Peyer's patch (tissue), 4 donors: ENCODE results near the gene INF2. TPM values are rescaled to one million over a fixed set of nuclear protein-coding genes. Genes with fewer than 3 reads are reported as not detected.
"Not testable (repeated sequence)": the region's sequence is repeated elsewhere in the genome, so short reads cannot be mapped to it uniquely, and the experiment has no call there.

Experiments
- DNase-seq, 3 donors: peaks; one replicate each; pipeline ENCODE4 v3.0.0-alpha.2; 2017 to 2019
- H3K27ac ChIP-seq, 4 donors: fragments of 200-600 bp; sonication (generic); one replicate each; pipeline ENCODE4 v1.5.1; 2016 to 2019
- H3K27me3 ChIP-seq, 2 donors: fragments of 200-600 bp; sonication (generic); one replicate each; pipeline ENCODE4 v1.5.1; 2019
- H3K36me3 ChIP-seq, 3 donors: fragments of 200-600 bp; sonication (generic); one replicate each; pipeline ENCODE4 v1.5.1; 2016 to 2019
- H3K4me1 ChIP-seq, 4 donors: fragments of 200-600 bp; sonication (generic); one replicate each; pipeline ENCODE4 v1.5.1; 2016 to 2019
- H3K4me3 ChIP-seq, 4 donors: fragments of 200-600 bp; sonication (generic); 1 replicate in 3 of 4; 2 replicates in 1 of 4; pipeline ENCODE4 v1.5.1; 2016 to 2019; ENCODE audit warnings: mild to moderate bottlenecking in 1 of 4
- H3K9me3 ChIP-seq, 4 donors: fragments of 200-600 bp; sonication (generic); one replicate each; pipeline ENCODE4 v1.5.1; 2016 to 2019; ENCODE audit warnings: mild to moderate bottlenecking in 1 of 4
- CTCF ChIP-seq, 6 experiments: fragments of 450-650 bp in 4 of 6; fragments of 200-600 bp in 2 of 6; sonication (generic) in 1 of 6; IDR thresholded peaks; one replicate each; pipeline ENCODE4 v1.5.1; 2017 to 2019; ENCODE audit warnings: antibody characterized with exemption in 6 of 6, mild to moderate bottlenecking in 3 of 6, moderate library complexity in 1 of 6
- POLR2A ChIP-seq, 2 donors: fragments of 450-650 bp; IDR thresholded peaks; one replicate each; pipeline ENCODE4 v1.5.1; 2017; ENCODE audit warnings: antibody characterized with exemption in 2 of 2, mild to moderate bottlenecking in 2 of 2, moderate library complexity in 2 of 2
- total RNA-seq, 4 donors: library from RNA; depleted of rRNA; stranded (reverse); fragments of >200 nt; gene quantifications; one replicate each; pipeline ENCODE4 v1.1.0, GENCODE V29; 2016

INF2 gene
- total RNA-seq, 4 donors from 2014 or later = 137 to 287 (median 203) TPM

GRCh38 chr14:104724981-104725771 lies 35.8 kb downstream of the INF2 start:
- no peak for TF ChIP-seq POLR2A (IDR thresholded peaks at IDR 0.05)
- TF ChIP-seq CTCF (IDR thresholded peaks at IDR 0.05) = peak in 2 of 6 experiments; percentile 6 to 23
- no peak for DNase-seq
- peaks cover 6 to 39% (median 14%) of the 10 kb centered on the region in 4 donors for H3K4me1 ChIP-seq
- H3K4me3 ChIP-seq = peak overlapping the region in 2 of 4 donors; percentile 88 to 91
- H3K36me3 ChIP-seq = no peaks in the 10 kb centered on the region
- H3K9me3 ChIP-seq = no peaks in the 10 kb centered on the region
- no peaks in the 10 kb centered on the region for H3K27me3 ChIP-seq
- H3K27ac ChIP-seq = peak overlapping the region in 3 of 4 donors; percentile 4 to 68 (median 8)

- Histone ChIP-seq H3K4me3 (no peak overlapping the region), H3K36me3 (no peaks in the 10 kb centered on the region), H3K4me1 (peaks cover 6 to 39% (median 14%) of the 10 kb centered on the region in 4 donors), H3K27ac (no peak overlapping the region), H3K9me3 (no peaks in the 10 kb centered on the region), H3K27me3 (no peaks in the 10 kb centered on the region)
- DNase-seq = no peak
- no peak for TF ChIP-seq POLR2A (IDR thresholded peaks at IDR 0.05)
- no peak for TF ChIP-seq CTCF (IDR thresholded peaks at IDR 0.05)
These were observed 36.5 kb downstream of the INF2 start for GRCh38 chr14:104725772-104726548.

- H3K27me3 ChIP-seq = no peaks in the 10 kb centered on the region
- DNase-seq = no peak
- TF ChIP-seq CTCF (IDR thresholded peaks at IDR 0.05) (no peak), POLR2A (IDR thresholded peaks at IDR 0.05) (no peak)
- no peaks in the 10 kb centered on the region for H3K9me3 ChIP-seq
- H3K4me1 ChIP-seq = peaks cover 6 to 37% (median 14%) of the 10 kb centered on the region in 4 donors
- H3K36me3 ChIP-seq = no peaks in the 10 kb centered on the region
- no peak overlapping the region for H3K4me3 ChIP-seq
- no peak overlapping the region for H3K27ac ChIP-seq
These were observed 37.4 kb downstream of the INF2 start for GRCh38 chr14:104726600-104727451.

- H3K4me3 ChIP-seq = no peak overlapping the region
- H3K27me3 ChIP-seq = no peaks in the 10 kb centered on the region
- peaks cover 4 to 32% (median 12%) of the 10 kb centered on the region in 4 donors for H3K4me1 ChIP-seq
- DNase-seq = no peak
- TF ChIP-seq CTCF (IDR thresholded peaks at IDR 0.05) (no peak), POLR2A (IDR thresholded peaks at IDR 0.05) (no peak)
- no peak overlapping the region for H3K27ac ChIP-seq
- no peaks in the 10 kb centered on the region for H3K36me3 ChIP-seq
- H3K9me3 ChIP-seq = no peaks in the 10 kb centered on the region
These were observed 39.2 kb downstream of the INF2 start for GRCh38 chr14:104728631-104729030.

- DNase-seq, H3K4me3 ChIP-seq, H3K36me3 ChIP-seq, H3K9me3 ChIP-seq, H3K27ac ChIP-seq, H3K27me3 ChIP-seq: not testable (repeated sequence)
- H3K4me1 ChIP-seq = peaks cover 4 to 32% (median 9%) of the 10 kb centered on the region in 4 donors
These were observed 39.9 kb downstream of the INF2 start for GRCh38 chr14:104729176-104729834.
